Activated naive CD8-positive, alpha-beta T cell treated with anti-CD3 and anti-CD28 coated beads, Interleukin-2, amount 50 U/mL, for 16 hours (primary cell): ENCODE data around the gene DNLZ.
"Not testable (repeated sequence)": the region's sequence is repeated elsewhere in the genome, so short reads cannot be mapped to it uniquely, and the experiment has no call there.

Experiments
- DNase-seq: peaks from one replicate; pipeline ENCODE4 v3.0.0-alpha.2; 2020; ENCODE audit warnings: low read depth, low spot score

The DNLZ gene

DNA sequence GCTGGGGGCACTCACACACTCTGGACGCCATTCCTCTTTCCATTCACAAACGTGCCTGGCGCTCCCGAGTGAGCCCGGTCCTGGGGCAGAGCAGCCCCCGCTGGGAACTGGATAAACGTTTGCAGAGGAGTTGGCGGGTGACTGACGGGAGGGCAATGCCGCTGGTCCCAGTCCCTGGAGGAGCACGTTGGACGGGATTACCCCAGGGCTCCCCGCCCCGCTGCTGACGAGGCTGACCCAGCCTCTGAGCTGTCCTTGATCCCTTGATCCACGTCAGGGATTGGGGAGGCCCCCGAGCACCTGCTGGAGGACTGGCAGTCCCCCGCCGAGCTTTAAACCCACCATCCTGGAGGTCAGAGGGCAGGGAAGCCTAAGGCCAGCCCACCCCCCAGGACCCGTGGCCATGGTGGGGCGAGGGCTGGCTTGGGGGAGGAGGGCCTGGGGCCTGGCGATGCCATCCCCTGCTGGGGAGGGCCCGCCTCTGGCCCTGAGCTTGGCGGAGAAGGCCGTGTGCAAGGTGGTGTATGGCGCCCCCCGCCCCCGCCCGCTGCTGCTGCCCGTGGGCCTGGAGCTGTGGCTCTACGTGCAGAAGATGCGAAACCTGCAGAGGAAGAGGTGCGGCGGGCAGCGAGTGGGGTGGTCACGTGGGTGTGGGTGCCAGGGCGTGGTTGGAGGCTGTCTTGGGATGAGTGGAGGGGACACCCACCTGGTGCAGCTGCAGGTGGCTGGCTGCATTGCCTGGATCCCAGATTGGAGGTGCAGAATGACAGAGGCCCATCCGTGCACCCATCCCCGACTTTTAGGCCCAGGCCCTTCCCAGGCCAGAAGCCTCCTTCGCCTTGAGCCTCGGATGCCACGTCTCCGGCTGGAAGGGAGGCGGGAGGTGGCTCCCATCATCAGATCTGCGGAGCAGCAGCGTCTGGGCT lies 31.7 kb downstream of the DNLZ start:
- DNase-seq: no peak

DNA sequence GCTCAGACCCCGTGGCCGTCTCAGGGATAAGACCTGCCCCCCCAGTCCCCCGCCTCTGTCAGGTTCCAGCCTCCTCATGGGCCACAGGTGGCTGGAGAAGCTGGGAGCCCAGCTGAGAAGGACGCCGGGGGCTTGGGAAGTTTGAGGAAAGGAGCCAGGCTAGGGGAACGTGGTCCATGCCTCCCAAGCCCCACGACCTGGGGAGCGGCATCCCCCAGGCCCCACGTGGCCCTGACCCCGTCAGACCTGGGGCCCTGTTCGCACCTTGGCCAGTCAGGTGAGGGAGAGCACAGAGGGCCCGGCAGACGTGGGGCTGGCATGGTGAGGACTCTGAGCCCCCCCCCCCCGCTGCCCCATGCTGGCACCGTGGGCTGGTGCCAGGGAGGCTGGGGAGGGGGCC lies 32.5 kb downstream of the DNLZ start:
- no peak for DNase-seq

DNA sequence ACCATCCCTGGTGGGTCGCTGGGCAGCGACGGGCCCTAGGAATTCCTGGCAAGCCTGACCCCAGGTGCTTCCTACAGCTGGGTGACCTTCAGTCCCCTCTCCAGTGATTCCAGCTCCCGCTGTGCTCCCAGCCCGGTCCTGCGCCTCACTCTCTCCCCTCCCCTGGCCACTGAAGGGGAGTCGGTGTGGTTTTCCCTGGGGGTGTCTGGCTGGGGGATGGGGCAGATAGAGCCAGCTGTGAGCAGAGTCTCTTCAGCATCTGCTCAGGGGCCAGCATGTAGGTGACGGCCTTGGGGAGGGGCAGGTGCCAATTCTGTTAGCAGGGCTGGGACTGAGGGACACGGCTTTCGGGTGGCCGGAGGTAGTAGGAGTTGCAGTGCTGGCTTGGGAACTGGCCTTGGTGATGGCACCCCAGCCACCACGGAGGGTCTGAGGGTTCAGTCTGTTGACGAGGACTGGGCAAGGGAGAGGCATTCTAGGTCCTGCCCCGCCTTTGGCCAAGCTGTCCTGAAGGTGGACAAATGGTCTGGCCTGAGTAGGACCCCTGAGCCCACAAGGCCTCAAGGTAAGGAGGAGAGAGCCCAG lies 33.0 kb downstream of the DNLZ start:
- DNase-seq: no peak

DNA sequence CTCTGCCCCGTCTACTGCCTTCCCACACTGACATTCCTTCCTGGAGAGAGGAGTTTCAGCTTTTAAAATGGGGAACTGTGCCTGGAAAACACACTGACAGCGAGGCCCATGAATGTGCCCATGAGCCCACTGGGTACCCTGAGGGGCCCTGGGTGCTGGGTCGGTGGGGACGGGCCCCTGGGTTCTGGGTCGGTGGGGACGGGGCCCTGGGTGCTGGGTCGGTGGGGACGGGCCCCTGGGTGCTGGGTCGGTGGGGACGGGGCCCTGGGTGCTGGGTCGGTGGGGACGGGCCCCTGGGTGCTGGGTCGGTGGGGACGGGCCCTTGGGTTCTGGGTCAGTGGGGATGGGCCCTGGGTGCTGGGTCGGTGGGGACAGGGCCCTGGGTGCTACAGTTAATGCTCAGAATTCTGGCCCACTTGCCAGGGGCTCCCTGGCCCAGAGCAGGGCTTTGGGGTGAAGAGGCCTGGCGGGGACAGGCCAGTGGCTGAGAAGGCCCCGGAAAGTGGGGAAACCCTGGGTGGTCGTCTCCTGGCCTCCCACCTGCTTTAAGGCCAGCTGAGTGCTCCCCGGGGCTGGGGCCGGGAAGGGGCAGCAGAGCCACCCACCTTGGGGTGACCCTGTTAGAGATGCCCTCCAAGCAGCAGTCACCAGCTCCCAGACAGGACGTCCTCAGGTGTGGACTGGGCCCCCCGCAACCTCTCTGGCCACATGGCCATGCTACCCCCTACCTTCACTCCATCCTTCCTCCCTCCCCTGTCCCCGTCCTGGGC lies 33.7 kb downstream of the DNLZ start:
- no peak for DNase-seq

DNA sequence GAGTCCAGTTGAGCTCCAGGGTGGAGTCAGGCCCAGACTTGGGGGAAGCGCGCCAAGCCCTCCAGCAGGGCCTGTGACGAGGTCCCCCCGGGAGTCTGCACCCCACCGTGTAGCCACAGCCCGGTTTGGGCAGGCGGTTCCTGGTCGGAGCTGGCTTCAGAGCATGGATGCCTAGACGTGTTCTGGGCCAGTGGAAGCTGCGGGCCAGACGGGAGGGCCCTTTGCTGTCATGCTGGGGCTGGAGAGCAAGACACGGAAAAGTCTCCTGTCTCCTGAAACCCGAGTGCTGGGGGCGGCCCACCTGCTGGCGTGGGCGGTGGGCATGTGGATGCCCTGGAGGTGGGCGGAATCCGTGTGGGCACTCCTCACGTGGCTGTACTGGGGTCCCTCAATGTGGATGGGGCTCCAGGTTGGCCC lies 34.3 kb downstream of the DNLZ start:
- DNase-seq: no peak

DNA sequence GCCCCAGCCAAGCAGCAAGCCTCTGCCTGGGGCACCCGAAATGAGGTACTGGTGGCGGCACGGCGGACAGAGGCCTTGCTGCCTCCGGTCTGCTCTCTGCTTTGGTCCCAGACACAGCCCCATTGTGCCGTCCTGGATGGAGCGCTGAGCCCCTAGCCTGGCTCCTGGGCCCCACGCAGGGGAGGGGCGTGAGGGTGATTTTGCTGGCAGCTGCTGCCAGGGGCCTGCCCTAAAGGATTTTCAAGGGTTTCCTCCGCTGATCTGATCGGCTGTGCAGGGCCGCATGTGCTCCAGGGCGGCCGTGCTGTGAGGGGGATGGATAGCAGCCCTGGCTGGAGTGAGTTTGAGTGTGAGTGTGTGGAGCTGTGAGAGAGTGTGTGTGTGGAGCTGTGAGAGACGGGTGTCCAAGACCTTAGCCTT lies 34.9 kb downstream of the DNLZ start:
- no peak for DNase-seq

DNA sequence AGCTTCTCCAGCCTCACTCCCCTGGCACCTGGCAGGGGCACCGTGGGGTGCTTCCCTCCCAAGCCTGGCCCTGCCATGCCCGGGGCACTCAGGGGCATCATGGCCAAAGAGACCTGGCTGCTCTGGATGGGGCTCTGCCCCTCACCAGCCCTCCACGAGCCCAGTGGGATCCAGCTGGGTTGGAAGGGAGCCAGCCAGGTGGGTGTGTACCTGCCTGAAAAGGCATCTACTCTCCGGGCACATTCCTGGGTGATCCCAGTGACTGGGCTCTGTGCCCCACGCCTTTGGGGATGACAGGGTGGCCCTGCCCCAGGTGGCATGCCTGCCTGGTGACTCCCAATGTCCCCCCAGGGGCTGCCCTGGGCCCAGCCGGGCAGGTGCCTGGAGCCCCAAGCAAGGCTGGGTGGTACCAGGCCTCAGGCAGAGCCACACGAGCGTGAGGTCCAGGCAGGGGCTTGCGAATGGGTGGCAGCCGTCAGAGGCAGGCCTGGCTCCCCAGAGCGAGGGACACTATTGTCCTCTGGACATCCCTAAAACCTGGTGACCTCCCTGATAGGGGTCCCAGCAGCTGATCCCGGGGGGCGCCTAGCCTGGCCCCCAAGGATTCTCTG lies 35.4 kb downstream of the DNLZ start:
- no peak for DNase-seq

DNA sequence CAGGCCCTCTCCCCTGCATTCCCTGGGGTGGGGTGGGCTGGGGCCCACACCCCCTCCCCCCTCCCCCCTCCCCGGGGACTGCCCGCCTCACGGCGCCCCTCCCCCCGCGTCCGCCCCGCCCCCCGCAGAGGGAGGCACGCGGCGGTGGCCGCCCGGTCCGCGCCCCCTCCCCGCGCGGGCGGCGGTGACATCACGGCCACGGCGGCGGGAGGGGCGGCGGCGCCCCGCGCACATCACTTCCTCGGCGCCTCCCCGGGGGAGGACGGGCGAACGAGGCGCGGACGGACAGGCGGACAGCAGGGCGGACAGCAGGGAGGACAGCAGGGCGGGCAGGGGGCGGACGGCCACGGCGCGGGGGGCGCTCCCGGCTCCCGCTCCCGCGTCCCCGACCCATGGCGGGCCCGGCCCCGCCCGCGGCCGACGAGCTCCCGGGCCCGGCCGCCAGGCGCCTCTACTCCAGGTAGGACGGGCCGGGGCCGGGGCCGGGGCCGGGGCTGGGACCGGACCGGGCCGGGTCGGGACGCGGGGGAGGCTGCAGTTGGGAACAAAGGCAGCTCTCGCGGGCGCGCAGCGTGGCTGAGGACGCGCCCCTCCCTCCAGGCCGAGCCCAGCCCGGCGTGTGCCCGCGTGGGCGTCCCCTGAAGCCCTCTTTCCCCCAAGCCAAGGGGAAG lies 36.1 kb downstream of the DNLZ start, which contains the start of gene GPSM1:
Gene GPSM1 (plus strand): TSS at position 236 of the 671 bp plus-strand sequence. CDS start 157 bp downstream, at position 393.
- DNase-seq: no peak

DNA sequence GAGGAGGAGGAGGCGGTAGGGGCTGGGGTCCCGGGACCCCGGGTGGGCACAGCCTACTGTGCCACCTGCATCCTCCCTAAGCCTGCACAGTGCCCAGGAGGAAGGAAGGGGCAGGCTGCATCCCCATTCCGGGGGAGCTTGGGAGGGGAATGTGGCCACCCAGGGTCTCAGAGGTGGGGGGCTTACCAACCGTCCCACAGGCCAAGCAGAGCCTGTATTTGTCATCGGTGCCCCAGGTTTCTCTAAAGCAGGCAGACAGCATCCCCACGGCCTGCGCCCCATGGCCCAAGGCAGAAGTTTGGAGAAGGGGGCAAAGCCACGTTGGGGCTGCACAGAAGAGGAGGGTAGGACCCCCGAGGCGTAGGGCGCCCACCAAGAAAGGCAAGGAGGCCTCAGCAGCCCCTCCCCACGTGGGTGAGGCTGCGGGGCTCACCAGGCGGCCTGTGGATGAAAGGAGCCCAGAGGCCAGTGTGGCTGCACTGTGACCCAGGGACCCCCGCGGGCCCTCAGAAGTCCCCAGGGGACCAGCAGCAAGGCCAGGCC lies 36.7 kb downstream of the DNLZ start:
- no peak for DNase-seq

DNA sequence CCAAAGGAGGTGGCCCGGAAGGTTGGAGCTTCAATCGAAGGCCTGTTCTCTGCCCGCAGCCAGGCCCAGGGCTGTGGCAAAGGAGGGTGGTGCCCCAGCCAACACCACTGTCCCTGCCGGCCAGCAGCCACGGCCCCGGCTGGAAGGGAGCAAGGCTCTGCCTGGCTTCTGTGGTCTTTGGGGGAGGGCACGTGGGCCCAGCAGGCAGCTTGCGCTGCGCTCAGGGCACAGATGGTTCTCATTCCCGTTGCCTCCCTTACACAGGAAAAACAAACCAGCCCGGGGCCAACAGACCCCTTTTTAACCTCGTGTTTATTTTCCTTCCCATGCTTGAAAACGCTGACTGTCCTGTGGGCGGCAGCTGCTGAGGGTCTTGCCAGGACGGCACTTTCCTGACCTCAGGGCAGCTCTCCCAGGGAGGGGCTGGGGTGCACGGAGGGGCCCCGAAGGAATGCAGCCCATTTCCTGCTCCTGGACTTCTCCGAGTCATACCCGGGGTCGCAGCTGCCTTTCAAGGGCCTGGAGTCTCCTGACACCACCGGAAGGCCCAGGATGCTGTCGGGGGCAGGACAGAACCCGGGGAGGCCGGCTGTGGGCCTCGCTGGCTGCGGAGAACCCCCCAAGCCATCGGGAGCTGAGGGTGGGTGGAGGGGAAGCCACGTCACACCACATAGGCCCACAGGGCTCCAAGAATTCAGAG lies 37.3 kb downstream of the DNLZ start:
- no peak for DNase-seq

DNA sequence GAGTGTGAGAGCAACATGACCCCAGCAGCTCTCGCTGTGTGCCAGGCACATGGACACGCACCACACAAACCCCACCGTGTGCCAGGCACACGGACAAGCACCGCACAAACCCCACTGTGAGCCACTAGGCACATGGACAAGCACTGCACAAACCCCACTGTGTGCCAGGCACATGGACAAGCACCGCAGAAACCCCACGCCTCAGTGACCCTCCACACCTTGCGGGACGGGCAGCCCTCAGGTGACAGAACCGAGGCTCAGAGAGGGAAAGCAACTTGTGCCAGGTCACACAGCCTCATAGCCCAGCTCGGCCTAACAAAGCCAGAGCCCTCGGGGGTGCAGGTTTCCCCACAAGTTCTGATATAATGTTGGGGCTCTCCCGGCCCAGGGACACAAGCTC lies 38.2 kb downstream of the DNLZ start:
- no peak for DNase-seq

DNA sequence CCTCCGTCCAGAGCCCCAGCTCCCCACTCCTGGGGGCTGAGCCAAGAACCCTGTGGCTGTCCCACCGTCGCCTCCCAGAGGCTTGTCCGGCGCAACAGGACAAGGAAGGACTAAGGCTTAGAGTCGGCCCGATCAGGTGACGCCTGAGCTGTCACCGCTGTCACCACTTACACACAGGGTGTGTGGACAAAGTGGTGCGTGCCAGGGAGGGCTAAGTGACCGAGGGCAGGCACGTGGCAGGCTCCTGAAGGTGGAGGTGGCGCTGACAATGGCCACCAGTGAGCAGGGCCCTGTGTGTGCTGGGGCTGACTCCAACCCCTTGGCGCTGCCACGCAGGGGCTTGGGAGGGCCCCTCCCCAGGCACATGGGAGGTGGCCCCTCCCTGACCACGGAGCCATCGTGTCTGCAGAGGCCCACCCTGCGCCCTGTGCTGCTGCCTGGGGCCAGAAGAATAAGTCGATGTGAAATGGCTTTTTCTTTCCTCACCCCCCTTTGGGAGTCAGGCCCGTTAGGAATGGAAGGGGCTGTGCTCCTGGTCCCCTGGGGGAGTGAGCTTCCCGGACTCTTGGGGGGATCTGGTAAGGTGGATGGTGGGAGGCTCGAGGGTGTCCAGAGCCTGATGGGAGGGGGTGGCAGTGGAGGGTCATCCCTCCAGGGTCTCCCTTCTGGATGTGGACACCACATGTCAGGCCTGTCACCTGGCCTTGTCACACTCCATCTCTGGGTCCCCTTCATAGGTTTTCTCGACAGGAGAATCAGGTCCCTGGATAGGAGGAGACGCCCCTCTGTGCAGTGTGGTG lies 38.8 kb downstream of the DNLZ start:
- no peak for DNase-seq

DNA sequence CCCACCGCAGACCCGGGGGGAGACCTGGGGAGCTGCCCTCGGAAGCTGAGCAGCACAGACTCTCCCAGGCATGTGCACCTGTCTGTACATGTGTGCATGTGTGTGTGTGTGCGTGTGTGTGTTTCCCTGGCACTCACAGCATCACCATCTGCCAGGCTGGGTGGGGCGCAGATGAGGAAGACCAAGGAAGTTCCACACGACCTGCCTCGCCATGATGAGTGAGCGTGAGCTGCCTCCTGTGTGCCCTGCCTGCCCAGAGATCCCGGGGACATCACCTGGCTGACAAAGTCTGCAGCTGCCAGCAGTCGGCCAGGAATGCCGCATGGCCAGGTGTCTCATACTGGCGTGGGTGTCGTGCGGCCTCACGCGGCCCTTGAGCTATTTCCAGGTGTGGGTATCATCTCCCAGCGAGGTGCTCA lies 40.2 kb downstream of the DNLZ start:
- no peak for DNase-seq

DNA sequence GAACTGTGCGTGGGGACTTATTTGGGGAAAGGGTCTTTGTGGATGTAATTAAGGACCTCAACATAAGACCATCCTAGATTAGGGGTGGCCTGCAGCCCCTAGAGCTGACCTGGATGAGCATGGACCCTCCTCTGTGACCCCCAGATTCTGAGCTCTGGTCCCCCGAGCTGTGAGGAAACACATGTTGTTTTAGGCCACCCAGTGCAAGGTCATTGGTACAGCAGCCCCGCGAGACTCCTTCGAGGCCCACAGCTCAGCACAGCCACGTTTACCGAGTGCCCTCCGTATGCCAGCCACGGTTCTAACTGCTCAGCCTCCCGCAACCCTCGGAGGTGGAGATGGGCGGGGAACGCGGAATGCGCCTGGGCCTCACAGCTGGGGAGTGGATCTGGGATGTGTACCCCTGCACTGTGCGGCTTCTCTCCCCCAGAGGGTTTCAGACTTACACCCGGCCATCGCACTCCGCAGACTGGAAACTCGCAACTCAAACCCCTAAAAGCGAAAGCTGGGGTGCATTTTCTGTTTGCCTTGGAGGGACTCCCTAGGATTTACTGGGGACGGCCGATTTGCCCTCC lies 40.7 kb downstream of the DNLZ start:
- DNase-seq: no peak

DNA sequence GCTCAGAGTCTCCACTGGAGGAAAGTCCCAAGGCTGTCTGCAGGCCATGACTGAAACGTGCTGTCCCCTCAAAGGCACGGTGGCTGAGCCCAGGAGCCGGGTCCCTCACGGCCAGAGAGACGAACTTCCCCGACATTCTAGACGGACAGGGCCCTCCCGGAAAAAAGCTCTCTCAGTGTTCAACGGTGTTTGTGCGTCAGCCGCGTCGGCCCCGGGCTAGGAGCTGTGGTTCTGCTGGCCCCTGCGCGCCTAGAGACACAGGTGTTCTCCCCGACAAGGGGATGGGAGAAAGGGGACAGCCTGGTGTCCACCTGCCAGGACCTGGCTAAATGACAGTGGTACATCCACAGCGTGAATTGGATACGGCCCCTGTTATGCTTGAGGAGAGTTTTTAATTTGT lies 42.0 kb downstream of the DNLZ start:
- no peak for DNase-seq

DNA sequence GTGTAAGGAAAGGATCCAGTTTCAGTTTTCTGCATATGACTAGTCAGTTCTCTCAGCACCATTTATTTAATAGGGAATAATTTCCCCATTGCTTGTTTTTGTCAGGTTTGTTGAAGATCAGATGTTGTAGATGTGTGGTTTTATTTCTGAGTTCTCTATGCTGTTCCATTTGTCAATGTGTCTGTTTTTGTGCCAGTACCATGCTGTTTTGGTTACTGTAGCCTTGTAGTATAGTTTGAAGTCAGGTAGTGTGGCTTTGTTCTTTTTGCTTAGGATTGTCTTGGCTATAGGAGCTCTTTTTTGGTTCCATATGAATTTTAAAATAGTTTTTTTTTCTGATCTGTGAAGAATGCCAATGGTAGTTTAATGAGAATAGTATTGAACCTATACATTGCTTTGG lies 42.6 kb downstream of the DNLZ start:
- DNase-seq: not testable (repeated sequence)

DNA sequence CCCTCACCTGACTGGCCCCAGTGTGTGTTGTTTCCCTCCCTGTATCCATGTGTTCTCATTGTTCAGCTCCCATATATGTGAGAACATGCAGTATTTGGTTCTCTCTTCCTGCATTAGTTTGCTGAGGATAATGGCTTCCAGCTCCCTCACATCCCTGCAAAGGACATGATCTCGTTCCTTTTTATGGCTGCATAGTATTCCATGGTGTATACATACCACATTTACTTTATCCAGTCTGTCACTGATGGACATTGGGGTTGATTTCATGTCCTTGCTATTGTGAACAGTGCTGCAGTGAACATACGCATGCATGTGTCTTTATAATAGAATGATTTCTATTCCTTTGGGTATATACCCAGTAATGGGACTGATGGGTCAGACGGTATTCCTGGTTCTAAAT lies 43.6 kb downstream of the DNLZ start:
- DNase-seq: not testable (repeated sequence)

DNA sequence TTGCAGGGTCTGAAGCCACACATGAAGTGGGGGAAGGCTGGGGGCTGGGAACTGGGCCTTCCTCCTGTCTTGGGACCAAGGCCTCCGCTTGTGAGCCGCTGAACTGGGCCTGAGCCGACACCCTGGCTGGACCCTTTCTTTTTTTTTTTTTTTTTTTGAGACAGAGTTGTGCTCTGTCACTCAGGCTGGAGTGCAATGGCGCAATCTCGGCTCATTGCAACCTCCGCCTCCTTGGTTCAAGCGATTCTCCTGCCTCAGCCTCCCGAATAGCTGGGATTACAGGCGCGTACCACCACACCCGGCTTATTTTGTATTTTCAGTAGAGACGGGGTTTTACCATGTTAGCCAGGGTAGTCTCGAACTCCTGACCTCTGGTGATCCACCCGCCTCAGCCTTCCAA lies 44.3 kb downstream of the DNLZ start:
- not testable (repeated sequence) for DNase-seq

DNA sequence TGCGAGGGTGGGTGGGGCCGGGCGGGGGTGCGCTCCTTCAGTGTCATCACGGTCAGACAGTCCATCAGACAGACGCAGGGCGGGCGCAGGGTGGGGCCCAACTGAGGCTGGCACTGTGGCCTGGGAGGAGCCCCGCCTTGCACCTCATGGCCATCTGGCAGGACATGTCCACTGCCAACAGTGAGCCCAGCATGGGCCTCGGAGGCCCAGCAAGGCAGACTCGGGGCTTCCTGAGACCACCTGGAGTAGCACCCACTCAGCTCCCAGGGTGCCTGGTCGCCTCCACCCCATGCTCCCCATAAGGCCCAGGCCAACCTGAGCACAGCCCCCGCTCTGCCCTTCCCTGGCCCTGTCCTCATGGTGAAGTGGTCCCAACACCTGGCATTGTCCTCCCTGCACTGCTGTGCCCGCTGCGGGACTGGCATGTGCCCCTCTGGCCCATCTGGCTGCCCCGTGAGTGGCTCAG lies 44.7 kb downstream of the DNLZ start:
- no peak for DNase-seq
